ENCODE measurements around the gene CISH.

CISH gene

DNA sequence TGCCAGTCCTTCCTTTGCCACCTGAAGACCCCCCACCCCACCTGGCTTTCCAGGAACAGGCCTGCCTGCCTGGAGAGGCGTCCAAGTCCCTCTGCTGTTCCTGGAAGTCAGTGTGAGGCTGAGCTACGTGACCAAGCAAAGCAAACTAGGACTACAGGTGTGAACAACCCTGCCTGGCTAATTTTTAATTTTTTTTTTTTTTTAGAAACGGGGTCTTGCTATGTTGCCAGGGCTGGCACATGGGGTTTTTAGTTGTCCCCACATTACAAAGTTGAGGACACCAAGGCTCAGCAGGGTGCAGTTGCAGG is 24.9 kb downstream of the CISH start:
- Histone ChIP-seq H3K27ac (no peak overlapping the region), H3K27me3 (ENCODE audit: control insufficient read depth, insufficient read depth, low read length) (no peaks in the 10 kb centered on the region), H3K4me3 (ENCODE audit: low read depth, low read length) (no peak overlapping the region), H2AFZ (no peak overlapping the region), H3K79me2 (no peaks in the 10 kb centered on the region), H3K4me1 (peaks cover 21% of the 10 kb centered on the region), H3K9me3 (ENCODE audit: control insufficient read depth, low read length) (no peaks in the 10 kb centered on the region), H3K4me2 (ENCODE audit: low read length) (no peak overlapping the region), H3K36me3 (ENCODE audit: control insufficient read depth, insufficient read depth, low read length) (no peaks in the 10 kb centered on the region), H3K9ac (no peak overlapping the region)
- no peak for TF ChIP-seq CTCF (IDR thresholded peaks at IDR 0.05)

DNA sequence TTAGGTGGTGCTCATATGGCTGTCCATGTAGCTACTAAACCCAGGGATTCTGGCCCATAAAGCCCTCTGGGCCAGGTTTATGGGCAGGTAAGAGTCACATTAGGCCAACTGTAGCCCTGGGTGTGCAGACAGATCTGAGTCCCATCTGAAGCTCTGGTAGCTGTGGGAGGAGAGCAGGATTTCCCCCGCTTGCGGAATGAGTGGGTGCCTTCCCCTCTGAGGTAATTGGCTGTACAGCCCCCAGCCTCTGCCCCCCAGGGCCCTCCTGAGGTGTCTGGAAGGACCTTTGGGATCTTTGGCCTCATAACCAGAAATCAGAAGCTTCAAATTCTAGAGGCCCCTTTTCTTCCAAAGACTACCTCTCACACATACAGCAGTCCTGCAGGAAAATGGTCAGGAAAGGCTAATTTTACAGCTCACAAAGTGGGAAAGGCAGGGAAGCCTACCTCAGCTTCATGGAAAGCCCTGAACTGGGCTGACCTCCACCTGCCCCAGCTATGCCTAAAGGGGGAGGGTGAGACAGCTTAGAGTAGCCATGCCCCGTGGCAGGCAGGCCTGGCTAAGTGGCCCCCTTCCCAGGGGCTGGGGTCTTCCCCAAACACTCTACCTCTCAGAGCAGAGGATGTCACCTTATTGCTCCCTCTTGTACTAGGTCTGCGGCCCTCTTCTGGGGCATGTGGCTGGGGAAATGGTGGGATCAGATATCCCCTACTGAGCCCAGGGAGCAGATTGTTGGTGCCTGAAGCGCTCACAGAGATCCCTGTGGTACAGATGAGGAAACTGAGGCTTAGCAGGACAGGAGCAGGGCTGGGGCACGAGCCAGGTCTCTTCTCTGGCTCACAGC is 25.4 kb downstream of the CISH start:
- no peaks in the 10 kb centered on the region for H3K36me3 ChIP-seq (ENCODE audit: control insufficient read depth, insufficient read depth, low read length)
- H2AFZ ChIP-seq = no peak overlapping the region
- no peaks in the 10 kb centered on the region for H3K27me3 ChIP-seq (ENCODE audit: control insufficient read depth, insufficient read depth, low read length)
- H3K9me3 ChIP-seq (ENCODE audit: control insufficient read depth, low read length) = no peaks in the 10 kb centered on the region
- no peak for TF ChIP-seq CTCF (IDR thresholded peaks at IDR 0.05)
- no peaks in the 10 kb centered on the region for H3K79me2 ChIP-seq
- no peak overlapping the region for H3K4me2 ChIP-seq (ENCODE audit: low read length)
- H3K27ac ChIP-seq = no peak overlapping the region
- H3K4me1 ChIP-seq = peaks cover 19% of the 10 kb centered on the region
- no peak overlapping the region for H3K4me3 ChIP-seq (ENCODE audit: low read depth, low read length)
- no peak overlapping the region for H3K9ac ChIP-seq

- H3K4me1 ChIP-seq = peaks cover 17% of the 10 kb centered on the region
- no peak overlapping the region for H3K4me3 ChIP-seq (ENCODE audit: low read depth, low read length)
- no peaks in the 10 kb centered on the region for H3K79me2 ChIP-seq
- H3K27ac ChIP-seq = no peak overlapping the region
- H3K27me3 ChIP-seq (ENCODE audit: control insufficient read depth, insufficient read depth, low read length) = no peaks in the 10 kb centered on the region
- TF ChIP-seq CTCF (IDR thresholded peaks at IDR 0.05) = no peak
- H3K9me3 ChIP-seq (ENCODE audit: control insufficient read depth, low read length) = no peaks in the 10 kb centered on the region
- H3K9ac ChIP-seq = no peak overlapping the region
- no peak overlapping the region for H3K4me2 ChIP-seq (ENCODE audit: low read length)
- no peaks in the 10 kb centered on the region for H3K36me3 ChIP-seq (ENCODE audit: control insufficient read depth, insufficient read depth, low read length)
- no peak overlapping the region for H2AFZ ChIP-seq
These were observed 27.2 kb downstream of the CISH start for GRCh38 chr3:50584391-50584790.

- H3K4me1 ChIP-seq = peaks cover 17% of the 10 kb centered on the region
- TF ChIP-seq CTCF (IDR thresholded peaks at IDR 0.05) = no peak
- H3K4me3 ChIP-seq (ENCODE audit: low read depth, low read length) = no peak overlapping the region
- no peak overlapping the region for H3K27ac ChIP-seq
- H3K79me2 ChIP-seq = no peaks in the 10 kb centered on the region
- no peaks in the 10 kb centered on the region for H3K36me3 ChIP-seq (ENCODE audit: control insufficient read depth, insufficient read depth, low read length)
- no peaks in the 10 kb centered on the region for H3K27me3 ChIP-seq (ENCODE audit: control insufficient read depth, insufficient read depth, low read length)
- no peak overlapping the region for H2AFZ ChIP-seq
- H3K9me3 ChIP-seq (ENCODE audit: control insufficient read depth, low read length) = no peaks in the 10 kb centered on the region
- H3K4me2 ChIP-seq (ENCODE audit: low read length) = no peak overlapping the region
- no peak overlapping the region for H3K9ac ChIP-seq
These were observed 27.7 kb downstream of the CISH start for GRCh38 chr3:50583897-50584296.

- Histone ChIP-seq H3K4me1 (peaks cover 2% of the 10 kb centered on the region), H3K4me3 (ENCODE audit: low read depth, low read length) (no peak overlapping the region), H2AFZ (no peak overlapping the region), H3K9ac (no peak overlapping the region), H3K79me2 (no peaks in the 10 kb centered on the region), H3K4me2 (ENCODE audit: low read length) (no peak overlapping the region), H3K36me3 (ENCODE audit: control insufficient read depth, insufficient read depth, low read length) (no peaks in the 10 kb centered on the region), H3K27ac (no peak overlapping the region), H3K9me3 (ENCODE audit: control insufficient read depth, low read length) (no peaks in the 10 kb centered on the region), H3K27me3 (ENCODE audit: control insufficient read depth, insufficient read depth, low read length) (no peaks in the 10 kb centered on the region)
- no peak for TF ChIP-seq CTCF (IDR thresholded peaks at IDR 0.05)
These were observed 29.5 kb downstream of the CISH start for GRCh38 chr3:50582083-50582482.
